HG03460 (cell line): ENCODE results near the gene SYT11.
A peak's percentile ranks its signal among the peaks of the same experiment; 100 is the strongest.
"Not testable (repeated sequence)": the region's sequence is repeated elsewhere in the genome, so short reads cannot be mapped to it uniquely, and the experiment has no call there.

Experiments
- ATAC-seq: cut with Tn5 transposase; IDR thresholded peaks from one replicate; pipeline ENCODE4 v1.9.1; 2021; ENCODE audit not compliant: unreplicated experiment

SYT11 gene

GRCh38 chr1:155896476-155896875 lies 37.1 kb downstream of the SYT11 start:
- not testable (repeated sequence) for ATAC-seq

GRCh38 chr1:155897746-155898145 lies 38.4 kb downstream of the SYT11 start:
- ATAC-seq: no peak

- no peak for ATAC-seq
These were observed 39.5 kb downstream of the SYT11 start for GRCh38 chr1:155898888-155899287.

DNA sequence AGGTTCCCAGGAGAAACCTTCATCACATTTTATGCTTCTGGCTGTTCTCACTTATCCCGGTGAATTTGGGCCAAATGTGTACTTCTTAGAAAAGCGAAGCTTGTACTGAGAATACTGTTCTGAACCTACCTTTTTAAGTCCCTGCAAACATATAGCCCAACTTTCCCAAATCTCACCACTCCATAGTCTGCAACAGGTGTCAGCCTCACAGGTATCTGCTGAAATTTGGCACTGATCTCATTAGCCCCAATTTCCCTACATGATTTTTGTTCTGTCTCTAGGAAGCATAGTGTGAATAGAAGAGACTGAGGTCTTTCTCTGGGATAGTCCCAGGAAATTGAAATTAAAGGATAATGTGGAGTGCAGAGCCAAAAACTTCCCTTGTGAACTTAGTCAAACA lies 40.3 kb downstream of the SYT11 start:
- no peak for ATAC-seq

GRCh38 chr1:155900161-155900560 lies 40.8 kb downstream of the SYT11 start:
- no peak for ATAC-seq

DNA sequence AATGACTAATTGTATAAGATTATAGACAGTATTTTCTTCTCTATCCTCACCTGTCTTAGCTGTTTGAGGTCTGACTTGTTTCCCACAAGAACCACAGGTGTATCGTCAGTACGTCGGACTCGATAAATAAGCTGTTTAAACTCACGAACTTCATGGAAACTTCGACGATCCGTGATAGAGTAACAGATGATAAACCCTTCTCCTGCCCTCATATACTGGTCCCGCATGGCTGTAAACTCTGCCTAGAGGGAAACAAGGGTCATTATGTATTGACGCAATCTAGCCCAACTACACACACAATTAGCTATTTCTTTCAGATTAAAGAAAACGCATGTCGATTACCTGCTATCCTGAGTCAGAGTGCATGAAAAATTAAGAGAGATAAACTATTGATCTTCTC lies 44.9 kb downstream of the SYT11 start:
- ATAC-seq: no peak

DNA sequence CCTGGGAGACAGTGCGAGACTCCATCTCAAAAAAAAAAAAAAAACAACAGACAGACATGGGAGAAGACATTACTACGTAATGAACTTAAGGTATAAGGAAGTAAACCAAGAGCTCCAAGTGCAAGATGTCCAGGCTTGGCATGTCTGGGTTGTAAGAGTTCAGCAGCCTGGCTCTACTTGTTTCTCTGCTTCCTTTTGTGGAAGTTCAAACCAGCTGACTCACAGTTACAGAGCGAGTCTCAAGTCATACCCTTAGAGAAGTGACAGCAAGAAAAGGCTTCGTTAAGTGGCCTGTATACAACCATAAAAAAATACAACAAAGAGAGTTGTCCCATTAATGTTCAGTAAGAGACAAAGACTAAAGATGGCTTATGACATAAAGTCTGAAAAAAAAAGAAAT lies 50.5 kb downstream of the SYT11 start:
- ATAC-seq: no peak

- peak; percentile 17 for ATAC-seq
These were observed 51.3 kb downstream of the SYT11 start for GRCh38 chr1:155910621-155911121.

- ATAC-seq: peak; percentile 84
These were observed 52.0 kb downstream of the SYT11 start, which contains the start of gene RIT1 for GRCh38 chr1:155911156-155912055. Gene RIT1, minus strand, starts transcription at chr1:155911349. Its CDS starts 588 bp downstream, at chr1:155910761.

- ATAC-seq: no peak
These were observed 52.7 kb downstream of the SYT11 start for GRCh38 chr1:155912056-155912536.

- no peak for ATAC-seq
These were observed 54.8 kb downstream of the SYT11 start for GRCh38 chr1:155913969-155914757.

GRCh38 chr1:155918660-155919059 lies 59.3 kb downstream of the SYT11 start:
- ATAC-seq: no peak

DNA sequence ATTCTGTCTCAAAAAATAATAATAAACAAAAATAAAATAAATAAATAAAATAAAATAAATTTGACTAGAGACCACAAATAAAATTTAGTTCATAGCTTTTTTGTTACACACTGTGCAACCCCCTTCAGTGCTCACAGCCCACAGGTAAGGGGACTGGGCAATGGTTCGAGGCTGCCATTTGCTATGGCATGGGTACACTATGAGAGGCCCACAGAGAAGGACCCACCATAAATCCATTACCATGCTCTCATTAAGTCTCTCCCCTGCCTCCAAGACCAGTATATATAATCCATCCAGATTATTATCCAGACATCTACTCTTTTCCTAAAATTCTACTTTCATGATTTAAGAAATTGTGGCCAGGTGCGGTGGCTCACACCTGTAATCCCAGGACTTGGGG lies 60.4 kb downstream of the SYT11 start:
- ATAC-seq: no peak

DNA sequence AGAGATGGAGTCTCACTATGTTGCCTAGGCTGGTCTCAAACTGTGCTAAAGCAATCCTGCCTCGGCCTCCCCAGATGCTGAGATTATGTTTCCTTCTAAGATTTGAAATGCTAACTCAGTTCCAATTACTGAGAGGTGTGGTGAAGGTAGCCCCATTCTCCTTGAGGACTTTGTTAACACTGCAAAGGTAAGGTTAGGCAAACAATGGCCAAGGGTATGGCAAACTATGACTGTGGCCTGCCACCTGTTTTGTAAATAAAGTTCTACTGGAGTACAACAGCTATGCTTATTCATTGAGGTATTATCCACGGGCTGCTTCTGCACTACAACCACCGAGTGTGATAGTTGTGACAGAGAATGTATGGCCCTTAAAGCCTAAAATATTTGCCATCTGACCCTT lies 61.4 kb downstream of the SYT11 start:
- ATAC-seq: no peak

- ATAC-seq: no peak
These were observed 66.1 kb downstream of the SYT11 start for GRCh38 chr1:155925506-155925905.

DNA sequence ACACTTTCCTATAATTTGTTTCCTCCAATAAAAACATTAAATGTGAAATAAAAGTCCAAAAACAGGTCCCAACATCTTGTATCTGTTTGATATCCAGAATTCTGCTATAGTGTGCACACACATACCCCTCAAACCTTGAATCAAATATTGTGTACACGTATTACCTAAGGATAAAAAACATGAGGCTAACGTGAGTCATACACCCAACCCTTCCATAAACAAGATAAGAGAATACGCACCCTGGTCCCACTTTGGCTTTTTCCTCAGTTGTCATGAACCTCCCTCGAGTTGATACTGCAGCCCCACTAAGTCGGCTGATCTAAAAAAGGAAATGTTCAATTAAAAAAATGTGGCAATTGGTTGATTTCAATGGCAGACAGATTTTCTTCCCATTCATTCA lies 69.7 kb downstream of the SYT11 start:
- no peak for ATAC-seq

GRCh38 chr1:155930725-155931124 lies 71.4 kb downstream of the SYT11 start:
- not testable (repeated sequence) for ATAC-seq

GRCh38 chr1:155931332-155932038 lies 72.1 kb downstream of the SYT11 start:
- ATAC-seq: no peak

- no peak for ATAC-seq
These were observed 72.7 kb downstream of the SYT11 start for GRCh38 chr1:155932081-155932480.

DNA sequence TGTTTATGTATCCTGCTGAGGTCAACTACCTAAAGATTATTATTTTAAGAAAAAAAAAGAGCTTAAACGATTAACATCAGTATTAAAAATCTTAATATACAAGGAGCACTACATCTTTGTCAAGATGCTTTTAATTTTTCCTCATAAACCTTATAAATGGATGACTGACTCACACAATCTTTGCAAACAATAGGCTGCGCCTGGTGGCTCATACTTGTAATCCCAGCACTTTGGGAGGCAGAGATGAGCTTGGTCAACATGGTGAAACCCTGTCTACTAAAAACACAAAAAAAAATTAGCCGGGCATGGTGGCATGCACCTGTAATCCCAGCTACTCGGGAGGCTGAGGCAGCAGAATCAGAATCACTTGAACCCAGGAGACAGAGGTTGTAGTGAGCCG lies 73.1 kb downstream of the SYT11 start:
- no peak for ATAC-seq

DNA sequence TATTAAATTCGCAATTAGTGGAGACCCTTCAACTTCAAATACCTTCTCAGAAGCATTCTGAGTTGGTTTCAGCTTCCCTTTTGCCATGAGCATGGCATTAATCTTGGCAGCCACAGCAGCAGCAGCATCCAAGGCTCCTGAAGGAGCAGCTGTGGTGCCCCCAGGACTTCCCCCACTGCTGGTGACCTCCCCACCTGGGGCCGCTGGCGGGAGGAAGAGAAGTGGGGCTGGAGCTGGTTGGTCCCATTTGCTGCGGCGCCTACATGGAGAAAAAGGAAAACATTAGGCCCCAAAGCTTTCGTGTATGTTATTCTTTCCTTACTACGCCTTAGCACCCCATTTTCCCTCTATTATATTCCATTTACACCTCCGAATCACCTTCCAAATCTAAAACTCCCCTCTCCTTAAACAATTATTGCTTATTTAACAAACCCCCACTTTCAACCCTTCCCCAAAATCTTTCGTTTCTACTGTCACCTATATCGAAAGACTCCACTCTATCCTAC lies 74.3 kb downstream of the SYT11 start:
- no peak for ATAC-seq
